ENCODE measurements around the gene NOTUM.

The NOTUM gene

DNA sequence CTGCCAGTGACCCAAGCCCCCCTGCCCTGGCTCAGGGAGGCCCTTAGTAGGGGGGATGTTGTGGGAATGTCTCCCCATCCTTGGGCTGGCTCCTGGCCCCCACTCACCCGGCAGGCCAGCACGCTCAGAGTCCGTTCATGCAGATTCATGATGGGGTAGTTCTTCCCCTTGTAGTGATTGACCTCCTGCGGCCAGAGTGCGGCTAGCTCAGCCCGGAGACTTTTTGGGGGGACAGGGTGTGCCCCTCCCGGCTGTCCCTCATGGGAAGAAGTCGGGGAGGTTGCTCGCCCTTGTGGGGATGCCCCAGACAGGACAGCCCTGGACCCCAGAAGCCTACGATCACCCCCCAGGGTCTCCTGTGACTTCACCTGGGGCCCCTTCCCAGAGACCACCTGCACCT lies 55.0 kb downstream of the NOTUM start:
- peaks cover 5% of the 10 kb centered on the region; the same call in 1 of the 2 replicates for H3K27me3 ChIP-seq (ENCODE audit: control insufficient read depth, insufficient read depth, low read length)
- no peak overlapping the region for H3K27ac ChIP-seq (ENCODE audit: low read length)
- no peak overlapping the region for H3K4me3 ChIP-seq (ENCODE audit: low read length)
- no peak for DNase-seq (ENCODE audit: low read depth, low spot score)
- H3K4me1 ChIP-seq (ENCODE audit: control insufficient read depth, insufficient read depth, low read length): peaks cover 8% of the 10 kb centered on the region
- WGBS (ENCODE audit: insufficient coverage, insufficient read length): no CpG with 5 or more reads among the region's 10 CpGs
- H3K9me3 ChIP-seq (ENCODE audit: control insufficient read depth, insufficient read depth, low read length): no peaks in the 10 kb centered on the region
- peaks cover 16% of the 10 kb centered on the region for H3K36me3 ChIP-seq (ENCODE audit: control insufficient read depth, insufficient read depth, low read length)

DNA sequence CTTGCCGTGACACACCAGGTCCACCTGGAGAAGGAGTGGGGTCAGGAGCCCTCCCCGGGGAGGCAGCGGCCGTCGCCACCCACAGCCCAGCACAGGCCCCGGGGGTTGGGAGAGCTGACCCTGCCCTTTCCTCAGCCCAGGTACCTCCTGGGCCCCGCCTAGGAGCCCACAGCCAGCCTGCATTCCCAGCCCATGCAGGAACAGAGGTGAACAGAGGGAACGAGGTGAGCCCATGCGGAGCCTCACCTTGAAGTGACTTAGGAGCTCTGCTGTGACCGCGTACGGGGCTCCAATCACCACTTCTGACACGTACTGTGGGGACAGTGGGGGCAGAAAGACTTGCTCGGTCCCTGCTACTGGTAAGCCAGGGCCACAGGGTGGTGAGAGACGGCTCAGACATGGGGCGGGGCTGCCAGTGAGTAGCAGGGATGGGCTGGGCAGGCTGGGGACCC lies 55.5 kb downstream of the NOTUM start:
- Histone ChIP-seq H3K9me3 (ENCODE audit: control insufficient read depth, insufficient read depth, low read length) (no peaks in the 10 kb centered on the region), H3K4me1 (ENCODE audit: control insufficient read depth, insufficient read depth, low read length) (peaks cover 8% of the 10 kb centered on the region), H3K4me3 (ENCODE audit: low read length) (no peak overlapping the region), H3K27me3 (ENCODE audit: control insufficient read depth, insufficient read depth, low read length) (peaks cover 5% of the 10 kb centered on the region; the same call in 1 of the 2 replicates), H3K36me3 (ENCODE audit: control insufficient read depth, insufficient read depth, low read length) (peaks cover 16% of the 10 kb centered on the region), H3K27ac (ENCODE audit: low read length) (no peak overlapping the region)
- no peak for DNase-seq (ENCODE audit: low read depth, low spot score)
- WGBS (ENCODE audit: insufficient coverage, insufficient read length): no CpG with 5 or more reads among the region's 16 CpGs

DNA sequence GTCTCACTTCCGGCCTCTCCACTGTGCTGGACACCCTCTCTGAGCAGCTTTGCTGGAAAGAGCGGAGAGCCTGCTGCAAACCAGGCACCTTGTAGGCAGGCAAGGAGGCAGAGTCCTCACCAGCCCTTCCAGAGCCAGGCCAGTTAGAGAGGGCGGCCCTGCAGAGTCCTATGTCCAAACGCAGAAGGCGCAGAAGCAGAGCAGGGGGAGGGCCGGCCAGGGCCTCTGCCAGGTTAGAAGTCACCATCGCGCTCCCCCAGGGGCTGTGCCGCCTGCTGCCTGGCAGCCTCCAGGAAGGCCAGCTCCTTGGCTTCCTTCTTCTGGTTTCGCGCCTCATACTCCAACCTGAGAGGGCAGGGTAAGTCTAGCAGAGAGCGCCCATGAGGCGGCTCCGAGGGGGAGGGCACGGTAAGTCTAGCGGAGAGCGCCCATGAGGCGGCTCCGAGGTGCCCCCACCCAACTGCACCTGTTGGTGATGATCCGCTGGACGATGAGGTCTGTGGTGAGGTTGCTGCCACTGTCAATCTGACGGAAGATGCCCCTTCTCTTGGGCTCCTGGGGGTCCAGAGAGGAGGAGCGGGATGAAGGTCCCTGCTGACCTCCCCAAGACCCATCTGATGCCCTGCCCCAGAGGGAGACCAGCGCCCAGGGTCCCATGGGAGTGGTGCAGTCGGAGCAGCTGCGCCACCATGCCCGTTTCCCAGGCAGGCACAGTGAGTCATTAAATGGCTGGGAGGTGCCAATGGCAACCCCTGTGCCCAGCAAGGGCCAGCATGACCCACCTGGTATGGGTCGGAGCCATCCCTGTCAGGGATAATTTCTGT lies 56.2 kb downstream of the NOTUM start:
- H3K9me3 ChIP-seq (ENCODE audit: control insufficient read depth, insufficient read depth, low read length): no peaks in the 10 kb centered on the region
- peaks cover 5% of the 10 kb centered on the region; the same call in 1 of the 2 replicates for H3K27me3 ChIP-seq (ENCODE audit: control insufficient read depth, insufficient read depth, low read length)
- H3K27ac ChIP-seq (ENCODE audit: low read length): no peak overlapping the region
- H3K4me3 ChIP-seq (ENCODE audit: low read length): no peak overlapping the region
- no CpG with 5 or more reads among the region's 28 CpGs for WGBS (ENCODE audit: insufficient coverage, insufficient read length)
- H3K36me3 ChIP-seq (ENCODE audit: control insufficient read depth, insufficient read depth, low read length): peaks cover 18% of the 10 kb centered on the region
- peaks cover 3% of the 10 kb centered on the region; the same call in 1 of the 2 replicates for H3K4me1 ChIP-seq (ENCODE audit: control insufficient read depth, insufficient read depth, low read length)
- DNase-seq (ENCODE audit: low read depth, low spot score): no peak

DNA sequence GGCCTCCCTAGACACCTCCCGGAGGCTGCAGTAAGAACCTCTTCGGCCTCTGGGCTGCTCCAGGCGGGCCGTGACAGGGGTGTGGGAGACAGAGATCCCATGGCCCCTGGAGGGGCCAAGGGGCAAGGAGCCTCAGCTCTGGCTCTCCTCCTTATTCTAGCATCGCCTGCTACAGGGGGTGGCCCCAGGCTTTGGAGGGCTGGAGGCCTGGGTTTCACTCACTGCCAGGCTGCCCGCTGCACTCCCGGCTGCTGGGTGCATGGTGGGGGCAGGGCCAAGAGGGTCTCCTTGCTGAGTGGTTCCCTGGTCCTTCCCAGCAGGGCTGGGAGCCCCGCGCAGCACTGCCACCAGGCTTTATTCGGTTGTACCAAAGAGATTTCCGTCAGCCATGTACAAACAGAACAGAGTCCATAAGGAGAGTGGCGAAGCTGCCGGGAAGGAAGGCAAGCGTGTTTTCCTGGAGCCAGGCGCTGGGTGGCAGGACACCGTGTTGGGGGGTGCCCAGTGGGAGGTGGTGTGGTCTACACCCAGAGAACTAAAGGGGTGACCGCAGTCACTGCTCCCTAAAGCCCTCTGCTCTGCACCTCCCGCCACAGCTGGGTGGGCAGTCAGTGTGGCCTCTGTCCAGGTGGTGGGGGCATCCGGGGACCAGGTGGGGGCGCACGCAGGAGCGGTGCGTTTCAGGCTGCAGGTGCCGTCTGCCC lies 56.9 kb downstream of the NOTUM start:
- Histone ChIP-seq H3K27ac (ENCODE audit: low read length) (no peak overlapping the region), H3K27me3 (ENCODE audit: control insufficient read depth, insufficient read depth, low read length) (peaks cover 5% of the 10 kb centered on the region; the same call in 1 of the 2 replicates), H3K9me3 (ENCODE audit: control insufficient read depth, insufficient read depth, low read length) (no peaks in the 10 kb centered on the region), H3K4me3 (ENCODE audit: low read length) (no peak overlapping the region), H3K4me1 (ENCODE audit: control insufficient read depth, insufficient read depth, low read length) (peaks cover 3% of the 10 kb centered on the region; the same call in 1 of the 2 replicates), H3K36me3 (ENCODE audit: control insufficient read depth, insufficient read depth, low read length) (peaks cover 17% of the 10 kb centered on the region)
- no CpG with 5 or more reads among the region's 24 CpGs for WGBS (ENCODE audit: insufficient coverage, insufficient read length)
- no peak for DNase-seq (ENCODE audit: low read depth, low spot score)

DNA sequence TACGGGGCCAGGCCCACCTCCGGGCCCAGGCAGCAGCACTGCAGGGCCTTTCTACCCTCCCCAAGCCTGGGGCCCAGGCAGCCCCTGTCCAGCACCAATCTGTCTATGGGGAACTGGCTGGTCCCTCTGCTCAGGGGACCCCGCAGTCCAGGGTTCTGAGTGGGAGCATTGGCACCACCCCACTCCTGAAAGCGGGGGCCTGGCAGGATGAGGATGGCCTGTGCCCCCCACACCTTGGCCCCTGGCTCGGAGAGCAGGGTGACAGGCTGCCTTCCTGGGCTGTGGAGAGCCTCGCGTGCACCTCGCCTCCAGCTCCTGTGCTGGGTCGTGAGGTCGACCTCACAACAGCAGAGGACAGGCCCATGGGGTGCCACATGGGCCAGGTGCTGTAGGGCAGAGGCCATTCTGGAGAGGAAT lies 57.6 kb downstream of the NOTUM start:
- Histone ChIP-seq H3K27ac (ENCODE audit: low read length) (no peak overlapping the region), H3K9me3 (ENCODE audit: control insufficient read depth, insufficient read depth, low read length) (no peaks in the 10 kb centered on the region), H3K27me3 (ENCODE audit: control insufficient read depth, insufficient read depth, low read length) (peaks cover 5% of the 10 kb centered on the region; the same call in 1 of the 2 replicates), H3K4me3 (ENCODE audit: low read length) (no peak overlapping the region), H3K36me3 (ENCODE audit: control insufficient read depth, insufficient read depth, low read length) (peaks cover 16% of the 10 kb centered on the region), H3K4me1 (ENCODE audit: control insufficient read depth, insufficient read depth, low read length) (0 out of 2 replicates have a peak, but pooled peaks cover 3% of the 10 kb centered on the region)
- DNase-seq (ENCODE audit: low read depth, low spot score): no peak
- WGBS (ENCODE audit: insufficient coverage, insufficient read length): no CpG with 5 or more reads among the region's 10 CpGs

DNA sequence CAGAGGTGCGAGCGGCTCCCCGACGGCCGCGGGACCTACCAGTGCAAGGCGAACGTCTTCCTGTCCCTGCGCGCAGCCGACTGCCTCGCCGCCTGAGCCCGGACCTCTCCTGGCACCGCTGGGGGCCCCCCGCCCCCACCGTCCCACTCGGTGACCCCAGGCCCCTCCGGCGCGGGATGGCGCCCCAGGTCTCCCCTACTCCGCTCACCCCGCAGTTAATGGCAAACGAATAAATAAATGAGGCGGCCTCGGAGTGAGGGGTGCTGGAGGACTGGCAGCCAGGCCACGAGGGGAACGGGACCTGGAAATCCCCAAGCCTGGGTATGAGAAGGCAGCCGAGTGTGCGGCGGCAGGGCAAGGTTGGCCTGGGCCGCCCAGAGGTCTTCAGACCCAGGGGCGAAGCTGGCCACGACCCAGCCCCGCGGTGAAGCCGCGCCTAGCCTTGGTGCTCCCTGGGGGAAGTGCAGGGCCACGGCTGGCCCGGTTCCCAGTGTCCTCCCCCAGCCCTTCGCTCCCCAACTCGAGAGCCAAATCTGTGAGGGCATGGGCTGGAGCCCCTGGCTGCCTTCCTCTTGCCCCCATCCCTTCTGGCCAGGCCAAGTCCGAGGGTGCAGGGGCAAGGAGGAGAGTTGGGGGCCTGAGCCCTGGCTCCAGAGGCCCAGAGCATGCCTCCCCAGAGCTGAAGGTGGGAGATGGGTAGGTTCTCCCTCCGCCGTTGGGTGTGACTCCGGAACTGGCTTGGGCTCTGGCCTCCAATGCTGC lies 58.2 kb downstream of the NOTUM start:
- DNase-seq (ENCODE audit: low read depth, low spot score): no peak
- Histone ChIP-seq H3K27me3 (ENCODE audit: control insufficient read depth, insufficient read depth, low read length) (peaks cover 5% of the 10 kb centered on the region; the same call in 1 of the 2 replicates), H3K4me1 (ENCODE audit: control insufficient read depth, insufficient read depth, low read length) (peaks cover 3% of the 10 kb centered on the region; the same call in 1 of the 2 replicates), H3K36me3 (ENCODE audit: control insufficient read depth, insufficient read depth, low read length) (peaks cover 20% of the 10 kb centered on the region), H3K4me3 (ENCODE audit: low read length) (peak overlapping the region; percentile 51; the same call in 1 of the 2 replicates), H3K9me3 (ENCODE audit: control insufficient read depth, insufficient read depth, low read length) (no peaks in the 10 kb centered on the region), H3K27ac (ENCODE audit: low read length) (no peak overlapping the region)
- no CpG with 5 or more reads among the region's 47 CpGs for WGBS (ENCODE audit: insufficient coverage, insufficient read length)
